OCI-LY3 (cell line): ENCODE data around the gene ATG2A.

Experiments used
- H2AFZ ChIP-seq: fragments of 200-600, 300-600 bp; shearing (Covaris generic); 2 replicates; pipeline ENCODE4 v1.6.0; 2014; ENCODE audit warnings: antibody characterized with exemption, low read depth, low read length
- H3K27ac ChIP-seq: fragments of 200-600, 300-600 bp; sonication (generic); 2 replicates; pipeline ENCODE4 v1.5.1; 2014; ENCODE audit warnings: mild to moderate bottlenecking, low read length, moderate library complexity, mixed read lengths
- H3K27me3 ChIP-seq: fragments of 200-600, 300-600 bp; sonication (generic); 2 replicates; pipeline ENCODE4 v1.6.1; 2014; ENCODE audit warnings: low read depth, low read length, mixed read lengths
- H3K36me3 ChIP-seq: fragments of 200-600, 300-600 bp; sonication (generic); replicated peaks from 2 replicates; pipeline ENCODE3; 2014; ENCODE audit warnings: low read depth, low read length, mixed read lengths
- H3K4me1 ChIP-seq: fragments of 300-600, 200-600 bp; sonication (generic); 2 replicates; pipeline ENCODE4 v1.6.1; 2014; ENCODE audit warnings: low read length, mixed read lengths
- H3K4me2 ChIP-seq: fragments of 200-600, 300-600 bp; sonication (generic); 2 replicates; pipeline ENCODE4 v1.6.1; 2014; ENCODE audit warnings: low read length, mixed read lengths
- H3K4me3 ChIP-seq: fragments of 300-600, 200-600 bp; sonication (generic); 2 replicates; pipeline ENCODE4 v1.5.1; 2014; ENCODE audit warnings: antibody characterized with exemption, mild to moderate bottlenecking, low read length, moderate library complexity
- H3K79me2 ChIP-seq: fragments of 300-600, 200-600 bp; shearing (Covaris generic); 2 replicates; pipeline ENCODE4 v1.6.1; 2014; ENCODE audit warnings: mild to moderate bottlenecking, low read length, mixed read lengths
- H3K9ac ChIP-seq: fragments of 300-600, 200-600 bp; shearing (Covaris generic); 2 replicates; pipeline ENCODE4 v1.6.0; 2014; ENCODE audit warnings: mild to moderate bottlenecking, low read length, moderate library complexity
- H3K9me3 ChIP-seq: fragments of 200-600, 300-600 bp; shearing (Covaris generic); 2 replicates; pipeline ENCODE4 v1.6.1; 2014; ENCODE audit warnings: low read length, mixed read lengths; ENCODE audit not compliant: insufficient read depth
- H4K20me1 ChIP-seq: fragments of 200-600, 300-600 bp; sonication (generic); 2 replicates; pipeline ENCODE4 v1.6.1; 2016; ENCODE audit warnings: low read length, mixed read lengths; ENCODE audit not compliant: insufficient read depth
- EZH2phosphoT487 ChIP-seq: fragments of 200-600 bp; shearing (Covaris generic); IDR thresholded peaks from 2 replicates; pipeline ENCODE4 v1.6.1; 2018; ENCODE audit warnings: antibody characterized with exemption, mixed run types, low read depth
- TF ChIP-seq, protein P1 (sequence below): fragments of 200-600, 300-600 bp; sonication (generic); IDR thresholded peaks from 2 replicates; pipeline ENCODE4 v1.5.1; 2014; ENCODE audit warnings: antibody characterized with exemption, low read length, low read depth

ATG2A gene

GRCh38 chr11:64908766-64909165 is 8.2 kb downstream of the ATG2A start:
- H2AFZ ChIP-seq: no peak overlapping the region
- H3K9ac ChIP-seq: no peak overlapping the region
- H4K20me1 ChIP-seq: no peaks in the 10 kb centered on the region
- no peaks in the 10 kb centered on the region for H3K9me3 ChIP-seq
- no peak overlapping the region for H3K4me2 ChIP-seq
- H3K79me2 ChIP-seq: no peaks in the 10 kb centered on the region
- no peaks in the 10 kb centered on the region for H3K27me3 ChIP-seq
- peaks cover 20% of the 10 kb centered on the region for H3K36me3 ChIP-seq
- no peak for TF ChIP-seq EZH2phosphoT487
- TF ChIP-seq, protein P1, sequence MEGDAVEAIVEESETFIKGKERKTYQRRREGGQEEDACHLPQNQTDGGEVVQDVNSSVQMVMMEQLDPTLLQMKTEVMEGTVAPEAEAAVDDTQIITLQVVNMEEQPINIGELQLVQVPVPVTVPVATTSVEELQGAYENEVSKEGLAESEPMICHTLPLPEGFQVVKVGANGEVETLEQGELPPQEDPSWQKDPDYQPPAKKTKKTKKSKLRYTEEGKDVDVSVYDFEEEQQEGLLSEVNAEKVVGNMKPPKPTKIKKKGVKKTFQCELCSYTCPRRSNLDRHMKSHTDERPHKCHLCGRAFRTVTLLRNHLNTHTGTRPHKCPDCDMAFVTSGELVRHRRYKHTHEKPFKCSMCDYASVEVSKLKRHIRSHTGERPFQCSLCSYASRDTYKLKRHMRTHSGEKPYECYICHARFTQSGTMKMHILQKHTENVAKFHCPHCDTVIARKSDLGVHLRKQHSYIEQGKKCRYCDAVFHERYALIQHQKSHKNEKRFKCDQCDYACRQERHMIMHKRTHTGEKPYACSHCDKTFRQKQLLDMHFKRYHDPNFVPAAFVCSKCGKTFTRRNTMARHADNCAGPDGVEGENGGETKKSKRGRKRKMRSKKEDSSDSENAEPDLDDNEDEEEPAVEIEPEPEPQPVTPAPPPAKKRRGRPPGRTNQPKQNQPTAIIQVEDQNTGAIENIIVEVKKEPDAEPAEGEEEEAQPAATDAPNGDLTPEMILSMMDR: no peak
- H3K4me1 ChIP-seq: no peaks in the 10 kb centered on the region
- no peak overlapping the region for H3K27ac ChIP-seq
- H3K4me3 ChIP-seq: no peak overlapping the region

- H3K4me3 ChIP-seq: no peak overlapping the region
- H3K9me3 ChIP-seq: no peaks in the 10 kb centered on the region
- H3K4me1 ChIP-seq: no peaks in the 10 kb centered on the region
- no peak overlapping the region for H2AFZ ChIP-seq
- H3K4me2 ChIP-seq: no peak overlapping the region
- no peaks in the 10 kb centered on the region for H4K20me1 ChIP-seq
- peaks cover 13% of the 10 kb centered on the region for H3K36me3 ChIP-seq
- TF ChIP-seq, protein P1: no peak
- H3K27ac ChIP-seq: no peak overlapping the region
- H3K9ac ChIP-seq: no peak overlapping the region
- no peaks in the 10 kb centered on the region for H3K27me3 ChIP-seq
- no peaks in the 10 kb centered on the region for H3K79me2 ChIP-seq
These were observed 10.7 kb downstream of the ATG2A start for GRCh38 chr11:64906314-64906635.

- TF ChIP-seq EZH2phosphoT487: no peak
- TF ChIP-seq, protein P1: no peak
- H2AFZ ChIP-seq: no peak overlapping the region
- H3K4me1 ChIP-seq: peaks cover 2% of the 10 kb centered on the region; the same call in 1 of the 2 replicates
- H3K27ac ChIP-seq: no peak overlapping the region
- no peaks in the 10 kb centered on the region for H3K9me3 ChIP-seq
- no peaks in the 10 kb centered on the region for H3K79me2 ChIP-seq
- no peaks in the 10 kb centered on the region for H4K20me1 ChIP-seq
- no peak overlapping the region for H3K4me3 ChIP-seq
- H3K9ac ChIP-seq: no peak overlapping the region
- no peak overlapping the region for H3K4me2 ChIP-seq
- peaks cover 13% of the 10 kb centered on the region for H3K36me3 ChIP-seq
- no peaks in the 10 kb centered on the region for H3K27me3 ChIP-seq
These were observed 11.3 kb downstream of the ATG2A start for GRCh38 chr11:64905516-64906313.

GRCh38 chr11:64903291-64903833 is 13.6 kb downstream of the ATG2A start:
- H3K79me2 ChIP-seq: no peaks in the 10 kb centered on the region
- H3K27me3 ChIP-seq: no peaks in the 10 kb centered on the region
- H3K4me1 ChIP-seq: peaks cover 11% of the 10 kb centered on the region
- no peaks in the 10 kb centered on the region for H4K20me1 ChIP-seq
- no peak overlapping the region for H3K27ac ChIP-seq
- no peak overlapping the region for H3K4me3 ChIP-seq
- peaks cover 13% of the 10 kb centered on the region for H3K36me3 ChIP-seq
- no peaks in the 10 kb centered on the region for H3K9me3 ChIP-seq
- H2AFZ ChIP-seq: no peak overlapping the region
- no peak for TF ChIP-seq EZH2phosphoT487
- TF ChIP-seq, protein P1: no peak
- H3K9ac ChIP-seq: no peak overlapping the region
- no peak overlapping the region for H3K4me2 ChIP-seq
